HG03135 (cell line): ENCODE data around the gene LRRC52.

ENCODE experiments used
- ATAC-seq: cut with Tn5 transposase; IDR thresholded peaks from one replicate; pipeline ENCODE4 v1.9.1; 2021; ENCODE audit warnings: mild to moderate bottlenecking, moderate library complexity; ENCODE audit not compliant: unreplicated experiment

Gene LRRC52

DNA sequence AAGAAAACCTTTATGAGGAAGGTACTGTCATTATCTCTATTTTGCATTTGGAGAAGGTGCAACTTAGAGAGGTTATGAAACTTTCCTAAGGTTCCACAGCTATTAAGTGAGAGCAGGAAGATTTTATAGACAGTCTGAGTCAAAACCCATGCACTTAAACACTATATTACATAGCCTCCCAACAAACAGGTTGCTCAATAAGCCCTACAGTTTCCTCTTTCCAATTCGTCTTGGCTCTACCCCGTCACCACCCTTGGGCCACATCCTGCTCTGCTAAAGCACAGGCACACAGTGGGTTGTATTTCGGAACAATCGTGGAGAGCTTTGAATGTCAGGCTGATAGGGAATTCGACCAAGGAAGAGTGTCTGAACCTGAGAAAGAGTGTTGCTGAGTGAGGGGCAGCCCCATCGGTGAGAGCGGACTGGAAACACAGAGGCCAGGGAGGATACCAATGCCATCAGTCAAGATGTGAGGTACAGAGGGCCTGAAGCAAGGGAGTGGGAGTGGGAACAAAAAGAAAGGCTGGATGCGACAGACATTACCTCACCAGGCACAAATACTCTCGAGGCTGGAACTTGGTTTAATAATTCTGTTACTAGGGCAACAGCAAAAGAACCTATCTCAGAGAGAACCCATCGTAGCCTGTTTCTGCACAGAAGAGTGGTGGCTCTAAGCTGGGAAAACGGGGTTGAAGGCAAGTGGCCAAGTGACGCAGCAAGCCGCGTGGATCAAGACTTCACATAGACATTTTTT lies 6.3 kb upstream of the LRRC52 start:
- ATAC-seq, result no peak

DNA sequence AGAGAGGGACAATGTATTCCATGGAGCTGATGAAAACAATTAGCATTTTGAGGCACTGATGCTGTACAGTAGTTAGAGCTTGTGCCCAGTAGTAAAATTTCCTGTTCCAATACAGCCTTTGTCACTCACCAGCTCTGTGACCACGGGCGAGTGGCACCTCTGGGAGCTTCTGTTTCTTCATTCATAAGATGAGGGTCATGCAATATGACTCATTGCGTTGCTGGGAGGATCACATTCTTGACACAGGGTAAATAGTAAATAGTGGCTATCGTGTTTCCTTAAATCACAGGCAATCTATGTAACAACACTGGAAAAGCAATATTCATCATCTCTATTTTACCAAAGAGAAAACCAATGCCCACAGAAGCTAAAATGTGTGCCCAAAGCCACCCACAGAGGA lies 4.5 kb upstream of the LRRC52 start:
- ATAC-seq, result no peak

DNA sequence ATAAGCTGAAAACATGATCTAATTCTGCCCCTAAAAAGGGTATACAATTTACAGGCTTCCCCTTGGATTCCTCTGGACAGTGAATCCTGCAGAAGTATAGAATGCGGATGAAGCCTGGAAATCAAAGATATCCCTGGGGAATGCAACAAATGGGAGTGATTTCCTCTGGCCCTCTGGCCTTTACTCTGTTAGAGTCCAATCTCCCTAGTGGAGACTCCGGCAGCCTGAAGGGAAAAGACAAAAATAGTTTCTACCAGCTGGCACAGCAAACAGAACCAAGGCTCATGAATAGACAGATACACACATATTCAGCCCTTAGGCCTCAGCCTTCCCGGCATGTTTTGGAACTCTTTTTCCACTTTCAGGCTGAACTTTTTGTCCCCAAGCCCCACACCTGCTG lies 3.9 kb upstream of the LRRC52 start:
- no peak for ATAC-seq

DNA sequence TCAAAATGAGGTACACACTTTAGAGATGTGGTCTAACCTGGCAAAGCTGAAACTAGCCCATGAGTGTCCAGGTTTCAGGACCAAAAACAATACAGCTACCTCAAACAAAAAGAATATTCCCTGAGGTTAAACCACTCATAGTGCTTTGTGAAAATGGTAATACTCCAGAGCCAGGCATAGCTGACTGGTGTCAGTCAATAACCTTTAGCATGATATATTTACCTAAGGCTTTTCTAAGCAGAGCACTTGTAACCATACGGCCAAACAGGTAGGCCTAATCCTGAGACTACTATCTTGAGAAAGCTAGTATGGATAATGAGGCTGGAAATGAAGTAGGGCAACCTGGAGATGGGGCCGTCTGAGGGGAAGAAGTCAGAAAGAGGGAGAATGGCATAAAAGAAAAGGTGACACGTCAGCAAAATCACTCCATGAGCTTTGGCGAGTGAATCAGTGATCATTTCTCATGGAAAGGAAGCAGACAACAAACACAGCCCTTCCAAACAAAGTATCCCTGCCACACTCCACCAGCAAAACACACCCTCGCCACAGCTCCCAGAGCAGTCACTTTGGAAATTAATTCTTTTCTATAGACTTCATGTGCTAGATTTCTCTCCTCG lies 1.7 kb upstream of the LRRC52 start:
- ATAC-seq, result no peak

DNA sequence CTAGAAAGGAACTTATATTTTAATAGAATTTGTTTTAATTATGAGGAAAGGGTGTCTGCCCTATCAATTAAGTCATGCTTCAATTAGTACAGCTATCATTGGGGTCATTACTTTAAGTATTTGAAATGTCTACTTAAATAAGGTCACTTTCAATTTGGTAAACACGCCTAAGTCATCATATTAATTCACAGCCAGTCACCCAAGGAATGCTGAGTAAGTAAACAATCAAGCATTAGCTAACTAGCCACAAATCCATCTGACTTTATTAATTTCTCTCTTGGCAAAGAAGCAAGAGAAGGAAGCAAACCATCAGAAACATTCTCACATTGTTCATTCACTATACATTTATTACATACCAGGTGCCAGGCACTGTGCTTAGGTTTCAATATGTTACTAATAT lies 1.2 kb upstream of the LRRC52 start:
- no peak for ATAC-seq

DNA sequence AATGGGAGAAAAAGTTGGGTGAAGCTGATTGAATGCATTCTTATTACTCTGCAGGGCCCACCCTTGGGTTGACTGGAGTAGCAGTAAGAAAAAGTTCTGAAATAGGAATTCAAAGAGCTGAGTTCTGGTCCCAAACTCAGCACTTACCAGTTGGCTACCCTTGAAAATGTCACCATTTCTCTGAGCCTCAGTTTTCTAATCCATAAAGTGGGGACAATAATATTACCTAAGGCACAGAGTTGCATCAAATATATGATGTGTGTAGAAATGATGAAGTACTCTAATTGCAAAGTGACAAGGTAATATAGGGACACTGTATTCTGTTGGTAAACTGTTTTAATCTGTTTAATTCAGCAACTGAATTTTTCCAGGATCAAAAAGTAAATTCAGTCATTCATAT lies 1.2 kb downstream of the LRRC52 start:
- ATAC-seq, result no peak

DNA sequence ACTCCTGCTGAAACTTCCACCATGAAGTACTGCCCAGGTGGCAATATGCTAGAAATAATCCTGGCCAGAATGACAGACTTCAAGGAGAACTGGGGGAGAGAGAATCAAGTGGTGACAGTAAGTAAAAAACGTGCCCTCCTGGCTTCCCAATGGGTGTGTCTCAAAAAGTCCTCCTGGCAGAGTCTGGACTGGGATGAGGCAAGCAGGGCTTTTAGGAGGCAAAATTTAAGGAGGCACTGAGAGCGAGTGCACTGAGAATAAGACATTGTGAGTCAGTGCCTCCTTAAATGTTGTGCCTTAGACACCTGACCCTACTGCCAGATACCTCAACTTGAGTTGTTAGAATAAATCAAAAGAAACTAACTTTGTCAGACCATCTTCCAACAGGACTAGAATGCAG lies 2.2 kb downstream of the LRRC52 start:
- ATAC-seq, result no peak

DNA sequence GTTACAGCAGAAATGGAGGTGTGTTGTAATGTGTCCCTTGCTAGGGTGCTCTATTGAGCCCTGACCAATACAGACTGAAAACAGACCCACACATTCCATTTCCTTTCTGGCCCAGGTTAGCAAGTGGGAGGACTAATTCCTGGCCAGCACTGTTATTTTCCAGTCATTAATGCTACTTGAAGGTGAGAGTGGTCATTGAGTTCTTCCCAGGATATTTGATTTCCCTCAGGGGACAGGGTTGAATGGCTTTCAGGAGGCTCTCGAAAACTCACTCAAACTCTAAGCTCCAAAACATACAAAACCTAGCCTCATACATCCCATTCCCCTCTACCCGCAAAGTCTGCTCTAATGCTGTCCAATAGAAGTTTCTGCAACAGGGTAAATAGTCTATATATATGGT lies 6.2 kb downstream of the LRRC52 start:
- ATAC-seq, result no peak

DNA sequence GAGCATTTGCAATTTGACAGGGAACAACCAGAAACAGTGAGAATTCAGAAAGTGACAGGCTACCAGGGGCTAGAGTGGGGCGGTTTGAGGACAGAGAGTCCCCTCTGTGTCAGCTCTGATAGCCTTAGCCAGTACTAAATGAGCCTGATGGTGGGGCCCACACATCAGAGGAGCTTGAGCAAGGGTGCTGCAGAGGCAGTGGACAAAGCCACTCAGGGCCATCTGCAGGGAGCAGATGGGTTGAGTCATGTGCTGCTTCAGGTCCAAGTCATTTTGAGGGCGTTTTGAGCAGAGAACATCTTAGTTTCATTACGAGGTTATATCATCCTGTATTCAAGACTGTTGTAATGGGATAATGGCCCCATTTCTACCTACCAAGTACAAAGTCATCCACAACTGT lies 7.7 kb downstream of the LRRC52 start:
- no peak for ATAC-seq

DNA sequence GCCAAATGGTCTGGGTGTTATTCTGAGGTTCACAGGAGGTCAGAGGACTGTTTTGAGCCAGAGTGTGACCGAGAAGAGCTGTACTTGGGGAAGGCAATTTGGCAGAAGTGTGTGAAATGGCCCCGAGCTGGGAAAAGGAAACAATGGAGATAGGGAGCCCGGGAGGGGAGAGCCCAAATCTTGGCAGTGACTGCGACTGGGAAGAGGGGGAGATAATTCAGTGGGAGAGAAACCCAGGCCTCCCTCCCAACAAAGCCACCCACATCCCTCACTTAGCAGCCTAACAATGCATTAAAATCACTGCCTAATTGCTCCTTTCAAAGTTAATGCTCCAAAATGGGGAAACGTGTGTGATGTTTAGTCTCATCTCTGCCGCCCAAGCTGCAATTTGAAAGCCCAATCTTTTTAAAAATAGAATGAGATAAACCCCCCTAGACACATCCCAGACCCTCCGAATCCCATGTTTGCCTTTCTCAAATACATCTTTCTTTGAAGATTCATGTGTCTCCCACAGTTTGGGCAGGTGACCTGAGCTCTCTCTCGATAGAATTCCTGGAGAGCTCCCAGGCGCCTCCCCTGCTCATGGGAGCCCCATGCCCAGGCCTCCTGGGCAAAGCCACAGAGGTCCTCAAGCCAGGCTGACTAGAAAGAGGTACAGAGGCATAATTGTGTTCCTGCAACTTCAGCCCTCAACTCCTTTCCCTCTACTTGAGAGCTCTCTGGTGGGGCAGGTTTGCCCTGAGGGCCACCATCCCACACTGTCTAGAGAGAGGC lies 17.3 kb downstream of the LRRC52 start:
- no peak for ATAC-seq

DNA sequence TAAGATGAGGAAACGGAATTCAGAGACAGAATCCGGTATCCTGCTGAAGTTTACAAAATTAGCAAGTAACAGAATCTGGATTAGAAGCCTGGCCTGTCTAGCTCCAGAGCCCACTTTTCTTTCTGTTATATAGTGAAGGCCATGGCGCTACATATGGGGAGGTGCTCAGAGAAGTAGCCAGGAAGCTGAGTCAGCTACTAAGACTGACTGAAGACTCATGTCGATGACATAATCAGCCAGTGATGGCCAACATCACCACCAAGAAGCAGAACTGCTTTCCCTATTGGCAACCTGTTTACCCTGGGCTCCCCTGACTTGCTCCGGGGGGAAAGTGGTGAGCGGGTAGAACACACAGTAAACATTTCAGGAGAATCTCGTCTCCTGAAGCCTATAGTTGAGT lies 18.8 kb downstream of the LRRC52 start:
- ATAC-seq, result no peak

DNA sequence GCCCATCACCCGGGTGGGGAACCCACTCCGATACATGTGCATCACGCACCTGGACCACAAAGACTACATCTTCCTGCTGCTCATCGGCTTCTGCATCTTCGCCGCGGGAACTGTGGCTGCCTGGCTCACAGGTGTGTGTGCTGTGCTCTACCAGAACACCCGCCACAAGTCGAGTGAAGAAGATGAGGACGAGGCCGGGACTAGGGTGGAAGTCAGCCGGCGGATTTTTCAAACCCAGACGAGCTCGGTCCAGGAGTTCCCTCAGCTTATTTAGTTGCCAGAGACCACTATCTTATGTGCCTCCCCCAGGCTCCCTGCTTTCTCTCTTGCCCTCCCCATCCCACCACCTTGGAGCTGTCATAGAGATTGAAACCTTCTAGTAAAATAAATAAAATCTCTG lies 19.8 kb downstream of the LRRC52 start:
- no peak for ATAC-seq

DNA sequence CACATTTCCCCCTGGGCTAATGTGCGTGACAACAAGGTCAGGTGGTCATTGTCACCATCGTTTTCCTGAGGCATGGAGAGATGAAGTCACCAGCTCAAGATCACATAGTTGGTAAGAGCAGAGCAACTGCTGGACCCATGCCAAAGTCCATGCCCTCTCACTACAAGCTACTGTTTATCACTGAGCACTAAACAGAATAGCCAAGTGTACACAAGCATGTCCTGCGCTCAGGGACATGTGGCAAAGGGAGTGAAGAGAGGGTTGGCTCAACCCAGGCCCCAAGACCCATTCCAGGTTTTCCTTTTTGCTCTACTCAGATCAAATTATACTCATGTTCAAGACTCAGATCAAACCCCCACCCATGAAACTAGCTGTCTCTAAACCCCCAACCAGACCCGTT lies 20.8 kb downstream of the LRRC52 start:
- no peak for ATAC-seq

DNA sequence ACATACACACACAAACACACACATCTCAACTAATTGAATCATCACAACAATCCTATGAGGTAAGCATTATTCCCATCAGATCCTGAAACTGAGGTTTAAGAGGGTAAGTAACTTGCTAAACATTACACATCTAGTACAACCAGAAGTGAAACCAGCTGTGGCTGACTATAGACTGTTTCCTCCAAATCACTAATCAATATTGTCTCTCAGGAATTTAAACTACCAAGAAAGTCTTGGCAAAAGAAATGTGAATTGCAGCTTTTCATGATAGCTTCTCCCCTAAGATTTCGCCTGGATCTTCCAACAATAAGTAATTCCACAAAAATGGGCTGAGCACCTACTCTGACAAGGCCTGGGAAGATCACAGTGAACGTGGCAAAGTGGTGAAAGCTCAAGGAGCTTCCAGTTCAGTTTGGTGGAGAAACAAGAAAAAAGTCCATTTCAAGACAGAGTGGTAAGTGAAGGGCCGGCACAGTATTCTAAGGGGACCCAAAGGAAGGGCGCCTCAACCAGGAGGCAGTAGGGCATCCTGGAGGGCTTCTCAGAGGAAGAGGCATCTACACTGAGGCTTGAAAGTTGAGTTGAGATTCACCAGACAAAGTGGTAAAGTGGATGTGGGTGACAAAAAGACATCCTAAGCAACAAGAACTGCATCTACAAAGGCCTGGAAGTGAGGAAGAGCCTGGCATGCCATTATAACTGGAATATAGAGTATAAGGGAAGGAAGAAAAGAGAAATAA lies 22.1 kb downstream of the LRRC52 start:
- no peak for ATAC-seq

DNA sequence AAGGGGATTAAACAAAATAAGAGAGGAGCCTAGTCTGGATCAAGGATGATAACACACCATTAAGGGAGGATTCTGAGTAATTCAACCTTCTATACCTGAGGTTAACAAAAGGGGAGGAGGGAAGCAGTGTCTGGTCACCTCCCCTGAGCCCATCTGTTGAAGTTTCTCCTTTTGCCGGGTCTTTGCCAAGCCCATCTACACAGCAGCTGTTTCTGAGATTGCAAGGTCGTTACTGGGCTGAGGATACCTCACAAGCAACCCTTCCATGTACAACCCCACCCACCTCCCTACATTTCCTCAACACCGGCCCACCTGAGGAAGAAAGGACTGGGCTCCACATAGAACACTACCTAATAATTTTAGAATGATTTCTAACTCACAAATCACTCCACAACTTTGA lies 26.3 kb downstream of the LRRC52 start:
- no peak for ATAC-seq

DNA sequence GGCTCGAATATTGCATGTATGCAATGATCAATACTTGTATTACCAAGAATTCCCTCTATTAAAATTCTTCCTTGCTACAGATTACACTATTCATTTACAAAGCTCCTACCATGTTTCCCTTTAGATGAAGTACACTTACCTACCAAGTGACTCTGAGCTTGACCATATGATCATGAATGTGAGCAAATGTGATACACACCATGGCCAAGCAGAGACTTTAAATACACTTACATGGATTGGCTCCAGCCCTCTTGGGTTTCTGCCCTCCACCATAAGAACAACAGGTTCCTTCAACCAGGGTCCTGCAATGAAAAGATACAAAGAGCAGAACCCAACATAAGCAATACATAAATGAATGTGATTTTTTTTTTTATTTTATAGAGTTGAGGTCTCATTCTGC lies 30.0 kb downstream of the LRRC52 start:
- no peak for ATAC-seq

DNA sequence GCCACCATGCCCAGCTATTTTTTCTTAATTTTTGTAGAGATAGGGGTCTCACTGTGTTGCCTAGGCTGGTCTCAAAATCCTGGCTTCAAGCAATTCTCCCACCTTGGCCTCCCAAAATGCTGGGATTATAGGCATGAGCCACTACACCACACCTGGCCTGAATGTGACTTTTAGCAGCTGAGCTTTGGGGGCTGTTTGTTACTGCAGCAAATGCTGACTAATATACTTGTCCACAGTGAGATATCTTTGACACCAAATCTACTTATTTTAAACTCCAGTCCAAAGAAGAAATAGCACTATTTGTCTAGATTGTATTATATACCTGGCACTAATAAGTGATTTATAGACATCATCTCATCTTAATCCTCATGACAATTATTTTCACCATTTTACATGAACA lies 30.5 kb downstream of the LRRC52 start:
- no peak for ATAC-seq

DNA sequence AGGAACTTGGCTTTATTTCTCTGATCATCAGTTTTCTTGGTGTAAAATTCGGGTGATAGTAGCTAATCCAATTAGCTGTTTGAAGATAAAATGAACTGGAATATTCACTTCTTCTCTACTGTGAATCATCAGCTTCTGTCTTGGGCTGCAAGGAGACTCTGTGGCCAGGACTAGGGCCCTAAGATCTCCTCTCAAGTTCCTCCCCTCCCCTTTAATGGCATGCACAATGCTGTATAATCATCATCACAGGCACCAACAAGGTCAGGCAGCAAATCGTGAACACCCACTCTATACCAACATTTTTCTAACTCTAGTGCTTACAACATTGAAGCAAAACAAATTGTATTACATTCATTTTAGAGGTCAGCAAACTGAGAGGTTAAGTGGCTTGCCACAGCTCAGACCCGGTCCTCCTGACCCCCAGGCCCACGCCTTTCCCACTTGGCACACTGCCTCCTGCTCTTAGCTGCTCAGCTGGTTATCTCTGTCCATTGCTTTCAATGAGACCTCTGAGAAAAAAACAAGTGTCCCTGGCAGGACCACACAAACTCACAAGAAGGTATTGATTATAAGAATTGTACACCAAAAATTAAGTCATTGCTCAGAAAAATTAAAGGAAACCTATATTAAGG lies 31.8 kb downstream of the LRRC52 start:
- ATAC-seq, result no peak

DNA sequence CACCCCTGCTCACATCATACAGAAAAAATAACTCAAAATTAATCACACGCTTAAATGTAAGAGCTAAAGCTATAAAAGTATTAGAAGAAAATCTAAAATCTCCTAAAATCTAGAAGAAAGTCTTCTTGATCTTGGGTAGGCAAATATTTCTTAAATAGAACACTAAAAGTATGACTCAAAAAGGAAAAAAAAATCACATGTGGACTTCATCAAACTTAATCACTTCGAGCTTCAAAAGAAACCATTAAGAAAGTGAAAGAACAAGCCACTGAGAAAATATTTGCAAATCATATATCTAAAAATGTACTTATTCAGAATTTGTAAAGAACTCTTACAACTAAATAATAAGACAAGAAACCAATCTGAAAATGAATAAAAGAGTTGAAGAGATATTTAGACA lies 32.7 kb downstream of the LRRC52 start:
- no peak for ATAC-seq

DNA sequence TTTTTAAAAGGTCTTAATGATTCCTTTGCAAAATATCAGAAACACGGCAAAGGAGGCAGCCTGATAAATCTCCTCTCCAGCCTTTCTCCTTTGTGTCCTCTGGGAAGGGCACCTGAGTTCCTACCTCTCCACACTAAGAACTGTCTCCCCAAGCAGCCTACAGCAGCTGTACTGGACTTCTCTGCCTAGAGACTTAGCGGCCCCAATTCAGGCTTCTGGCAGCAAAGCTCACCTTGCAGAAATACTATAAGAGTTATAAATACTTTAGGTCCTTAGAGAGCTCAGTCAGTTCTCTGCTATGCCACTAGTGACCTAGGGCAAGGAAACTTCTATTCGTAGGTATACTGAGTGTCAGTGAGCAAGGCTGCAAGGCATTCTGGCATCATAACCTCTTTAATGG lies 33.9 kb downstream of the LRRC52 start:
- ATAC-seq, result no peak
